ENCODE results near the gene P2RY14. TPM values are rescaled to one million over a fixed set of nuclear protein-coding genes. Genes with fewer than 3 reads are reported as not detected.
"Not testable (repeated sequence)": the region's sequence is repeated elsewhere in the genome, so short reads cannot be mapped to it uniquely, and the experiment has no call there.

P2RY14 gene
- total RNA-seq, 2 experiments from 2014 or later = 0.25 to 0.27 TPM

DNA sequence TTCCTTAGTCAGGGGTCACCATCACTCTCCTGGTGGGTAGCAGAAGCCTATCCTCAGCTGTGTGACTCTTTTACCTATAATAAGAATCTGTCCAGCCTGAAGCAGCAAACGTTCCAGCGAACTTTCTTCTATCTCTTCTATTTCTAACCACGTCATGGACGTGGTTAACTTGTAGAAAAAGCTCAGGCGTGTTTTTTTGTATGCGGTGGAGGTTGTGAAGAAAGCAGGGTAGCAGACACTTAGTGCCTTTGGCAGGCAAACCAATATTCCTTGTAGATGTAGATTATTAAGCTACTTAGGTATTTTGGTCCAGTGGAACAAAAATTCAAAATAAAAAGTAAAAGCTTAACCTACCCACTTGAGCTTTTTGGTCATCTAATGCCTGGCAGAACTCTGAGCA is 43.5 kb downstream of the P2RY14 start:
- H3K27me3 Mint-ChIP-seq = no peaks in the 10 kb centered on the region
- H3K27ac Mint-ChIP-seq = no peak overlapping the region
- no peak overlapping the region for H3K4me3 Mint-ChIP-seq
- H3K9me3 Mint-ChIP-seq = no peaks in the 10 kb centered on the region
- no peaks in the 10 kb centered on the region for H3K36me3 Mint-ChIP-seq (ENCODE audit: low read depth)
- DNase-seq = no peak
- peaks cover 14% of the 10 kb centered on the region for H3K4me1 Mint-ChIP-seq
- ChIA-PET CTCF (interaction anchor here (0.7 to 4.1 kb wide), 2 partner anchors 24 to 45 kb away, joined by 4 to 11 read pairs; partner anchors contain the start of gene P2RY14), POLR2A (no interaction called here)

DNA sequence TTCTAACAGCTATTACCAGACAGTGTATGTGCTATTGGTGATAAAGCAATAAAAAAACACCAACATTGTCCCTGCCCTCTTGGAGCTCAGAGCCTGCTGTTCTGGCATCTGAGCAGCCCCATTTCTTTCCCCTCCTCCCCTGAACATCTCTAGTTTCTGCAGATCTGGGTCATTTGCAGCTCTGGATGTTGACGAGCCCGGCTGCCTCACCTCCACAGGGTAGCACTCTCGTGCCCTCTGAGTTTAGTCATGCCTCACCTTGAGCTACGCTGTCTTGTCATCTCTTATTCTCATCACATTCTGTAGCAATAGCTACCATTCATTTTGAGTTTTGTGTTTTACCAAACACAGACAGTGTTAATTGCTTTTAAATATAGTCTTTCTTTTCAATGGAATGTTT is 45.4 kb downstream of the P2RY14 start:
- POLR2A ChIA-PET = no interaction called here
- H3K4me1 Mint-ChIP-seq = peaks cover 25% of the 10 kb centered on the region
- no peaks in the 10 kb centered on the region for H3K27me3 Mint-ChIP-seq
- CTCF ChIA-PET = interaction anchor here (1.0 to 4.1 kb wide), 2 partner anchors 47 to 95 kb away, joined by 3 to 11 read pairs; partner anchors contain the start of gene P2RY14
- no peak for DNase-seq
- no peak overlapping the region for H3K4me3 Mint-ChIP-seq
- no peaks in the 10 kb centered on the region for H3K9me3 Mint-ChIP-seq
- no peak overlapping the region for H3K27ac Mint-ChIP-seq
- H3K36me3 Mint-ChIP-seq (ENCODE audit: low read depth) = no peaks in the 10 kb centered on the region

DNA sequence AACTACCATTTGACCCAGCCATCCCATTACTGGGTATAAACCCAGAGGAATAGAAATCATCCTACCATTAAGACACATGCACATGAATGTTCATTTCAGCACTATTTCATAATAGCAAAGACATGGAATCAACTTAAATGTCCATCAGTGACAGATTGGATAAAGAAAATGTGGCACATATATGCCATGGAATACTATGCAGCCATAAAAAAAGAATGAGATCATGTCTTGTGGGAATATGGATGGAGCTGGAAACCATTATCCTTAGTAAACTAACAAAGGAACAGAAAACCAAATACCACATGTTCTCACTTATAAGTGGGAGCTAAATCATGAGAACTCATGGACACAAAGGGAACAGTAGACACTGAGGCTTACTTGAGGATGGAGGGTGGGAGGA is 45.9 kb downstream of the P2RY14 start:
- POLR2A ChIA-PET; H3K36me3 Mint-ChIP-seq (ENCODE audit: low read depth); H3K27me3 Mint-ChIP-seq; H3K9me3 Mint-ChIP-seq; H3K27ac Mint-ChIP-seq; H3K4me3 Mint-ChIP-seq; DNase-seq: not testable (repeated sequence)
- CTCF ChIA-PET = interaction anchor here (1.0 to 4.1 kb wide), 2 partner anchors 47 to 96 kb away, joined by 3 to 11 read pairs; partner anchors contain the start of gene P2RY14
- peaks cover 31% of the 10 kb centered on the region for H3K4me1 Mint-ChIP-seq

DNA sequence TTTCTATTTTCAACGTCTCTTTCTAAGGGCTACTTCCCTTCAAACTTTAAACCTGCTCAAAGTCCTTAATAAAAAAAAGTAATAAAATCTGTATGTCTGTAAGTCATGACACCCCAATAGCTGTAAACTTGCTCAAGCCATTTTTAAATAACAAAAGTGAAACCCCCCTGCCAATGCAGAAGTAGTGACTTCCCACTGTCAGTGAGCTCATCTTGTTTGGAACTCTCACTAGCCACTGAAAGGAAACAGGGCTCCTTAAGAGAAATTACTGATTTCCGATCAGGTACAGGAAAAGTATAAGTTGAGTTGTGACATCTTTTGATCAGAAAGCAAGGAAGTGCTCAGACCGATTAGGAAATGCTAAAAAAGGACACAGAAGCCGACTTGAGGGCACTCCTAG is 47.7 kb downstream of the P2RY14 start:
- Mint-ChIP-seq H3K4me3 (no peak overlapping the region), H3K36me3 (ENCODE audit: low read depth) (no peaks in the 10 kb centered on the region), H3K27ac (peak overlapping the region; percentile 9), H3K9me3 (no peaks in the 10 kb centered on the region), H3K4me1 (peaks cover 48% of the 10 kb centered on the region), H3K27me3 (no peaks in the 10 kb centered on the region)
- CTCF ChIA-PET = interaction anchor here (0.6 to 4.1 kb wide), 7 partner anchors 13 to 97 kb away, joined by 3 to 12 read pairs (median 4); partner anchors contain the start of genes GPR171 and P2RY14
- peak; percentile 21 for DNase-seq
- POLR2A ChIA-PET = no interaction called here

DNA sequence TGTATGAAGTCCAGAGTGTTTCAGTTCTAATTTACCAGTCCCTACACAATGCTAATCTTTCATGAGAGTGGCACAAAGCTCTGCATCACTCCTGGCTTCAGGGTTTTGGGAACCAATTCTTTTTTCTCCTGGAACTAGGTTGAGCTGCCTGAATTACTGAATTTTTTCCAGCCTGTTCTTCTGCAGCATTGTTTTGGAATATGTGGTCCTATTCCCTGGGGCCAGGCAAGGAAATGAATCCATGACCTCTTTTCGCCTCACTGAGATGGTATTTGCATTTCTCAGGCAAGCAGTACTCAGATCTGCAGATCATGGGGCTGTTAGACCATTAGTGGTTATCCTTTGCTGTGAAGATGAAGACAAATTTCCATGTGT is 49.7 kb downstream of the P2RY14 start:
- CTCF ChIA-PET = interaction anchor here (0.5 to 5.7 kb wide), 17 partner anchors 10 to 140 kb away, joined by 3 to 55 read pairs (median 4); partner anchors contain the start of gene P2RY14
- POLR2A ChIA-PET = no interaction called here
- no peak for DNase-seq
- Mint-ChIP-seq H3K27ac (peak overlapping the region; percentile 79), H3K4me3 (no peak overlapping the region), H3K27me3 (no peaks in the 10 kb centered on the region), H3K4me1 (peaks cover 59% of the 10 kb centered on the region), H3K36me3 (ENCODE audit: low read depth) (no peaks in the 10 kb centered on the region), H3K9me3 (no peaks in the 10 kb centered on the region)

DNA sequence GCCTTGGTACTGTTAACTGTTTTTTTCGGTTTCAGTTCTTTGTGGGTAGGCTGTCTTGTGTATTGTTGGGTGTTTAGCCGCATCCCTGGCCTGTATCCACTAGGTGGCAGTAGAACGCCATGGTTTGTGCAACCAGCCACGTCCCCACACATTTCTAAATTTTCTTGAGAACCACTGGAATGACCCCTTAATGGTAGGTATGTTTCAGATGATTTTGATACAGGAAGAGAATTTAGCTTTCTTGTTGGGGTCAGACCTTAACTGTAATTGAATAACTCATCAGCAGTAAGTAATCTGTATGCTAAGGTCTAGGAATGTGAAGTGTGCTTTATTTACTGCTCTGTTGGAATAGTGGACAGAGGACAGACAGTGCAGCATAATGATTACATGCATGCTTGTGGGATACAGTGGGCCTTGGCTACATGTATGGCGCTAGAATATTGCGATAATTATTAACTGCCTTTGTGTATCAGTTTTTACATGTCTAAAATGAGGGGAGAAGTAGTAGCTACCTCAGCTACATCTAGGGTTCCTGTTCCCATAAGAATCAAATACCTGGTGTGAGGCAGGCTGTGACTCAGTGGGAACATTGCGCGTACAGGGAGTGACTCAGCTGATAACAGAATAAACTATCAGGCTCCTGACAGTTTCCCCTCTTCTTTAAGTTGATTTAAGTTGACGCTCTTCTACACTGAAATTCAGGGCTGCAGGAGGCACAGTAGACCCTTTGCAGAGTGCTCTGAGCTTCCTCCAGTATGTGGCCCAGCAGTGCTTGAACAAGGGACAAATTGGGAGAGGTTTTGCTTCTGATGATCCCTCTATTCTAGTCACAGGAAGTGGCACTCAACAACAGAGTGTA is 50.3 kb downstream of the P2RY14 start:
- no peaks in the 10 kb centered on the region for H3K9me3 Mint-ChIP-seq
- H3K36me3 Mint-ChIP-seq (ENCODE audit: low read depth) = no peaks in the 10 kb centered on the region
- H3K4me1 Mint-ChIP-seq = peaks cover 59% of the 10 kb centered on the region
- H3K4me3 Mint-ChIP-seq = peak overlapping the region; percentile 2
- peak; percentile 88 for DNase-seq
- H3K27me3 Mint-ChIP-seq = no peaks in the 10 kb centered on the region
- peak overlapping the region; percentile 79 for H3K27ac Mint-ChIP-seq
- ChIA-PET POLR2A (no interaction called here), CTCF (interaction anchor here (0.6 to 5.7 kb wide), 19 partner anchors 8 to 139 kb away, joined by 3 to 55 read pairs (median 4); partner anchors contain the start of gene P2RY14)

DNA sequence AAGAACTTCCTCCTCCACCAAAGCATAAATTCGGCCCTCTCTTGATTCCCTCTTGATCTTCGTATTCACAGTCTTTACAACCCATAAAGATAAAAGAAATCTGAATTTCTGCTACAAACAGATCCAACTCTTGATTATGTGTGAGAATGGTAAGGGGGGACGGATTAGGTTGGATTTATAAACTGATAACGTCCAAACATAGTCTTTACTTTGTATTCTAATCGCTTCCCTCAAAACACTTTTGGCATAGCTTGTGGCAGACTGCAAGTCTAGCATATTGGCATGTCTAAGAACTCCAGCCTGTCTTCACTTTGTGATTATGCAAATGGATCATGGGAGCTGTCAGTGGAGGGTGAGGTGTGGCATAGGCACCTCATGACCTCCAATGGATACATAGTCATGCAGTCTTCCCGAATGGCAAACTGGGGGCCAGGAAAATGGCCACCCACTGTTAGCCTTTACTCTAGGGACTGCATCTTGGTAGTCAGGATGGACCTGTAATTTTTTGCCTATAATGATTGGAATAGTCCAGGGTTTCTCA is 51.0 kb downstream of the P2RY14 start:
- ChIA-PET CTCF (interaction anchor here (0.6 to 5.7 kb wide), 13 partner anchors 8 to 71 kb away, joined by 3 to 55 read pairs (median 5); partner anchors contain the start of gene P2RY14), POLR2A (no interaction called here)
- H3K9me3 Mint-ChIP-seq = peaks cover 6% of the 10 kb centered on the region
- H3K27me3 Mint-ChIP-seq = no peaks in the 10 kb centered on the region
- peaks cover 7% of the 10 kb centered on the region for H3K36me3 Mint-ChIP-seq (ENCODE audit: low read depth)
- peak overlapping the region; percentile 79 for H3K27ac Mint-ChIP-seq
- H3K4me3 Mint-ChIP-seq = peak overlapping the region; percentile 2
- DNase-seq = no peak
- peaks cover 59% of the 10 kb centered on the region for H3K4me1 Mint-ChIP-seq

DNA sequence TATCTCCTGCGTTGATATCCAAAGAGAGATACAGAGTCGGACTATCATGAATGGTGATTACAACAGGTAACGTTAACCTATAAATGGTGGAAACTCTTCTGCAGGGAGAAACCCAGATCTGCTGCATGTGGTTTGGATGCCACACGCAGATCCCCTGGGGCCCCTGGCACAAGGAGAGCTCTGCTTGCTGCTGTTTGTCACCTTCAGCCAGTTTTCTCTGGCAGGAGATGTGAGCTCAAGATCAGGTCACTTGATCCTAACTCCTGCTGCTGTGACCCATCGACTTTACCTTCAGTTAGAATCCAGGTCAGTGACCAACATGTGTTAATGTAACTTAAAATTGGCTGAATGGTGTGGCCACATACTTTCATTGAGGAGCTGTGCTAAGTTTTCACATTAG is 51.5 kb downstream of the P2RY14 start:
- H3K27ac Mint-ChIP-seq = peak overlapping the region; percentile 79
- H3K27me3 Mint-ChIP-seq = no peaks in the 10 kb centered on the region
- H3K36me3 Mint-ChIP-seq (ENCODE audit: low read depth) = peaks cover 12% of the 10 kb centered on the region
- H3K9me3 Mint-ChIP-seq = peaks cover 11% of the 10 kb centered on the region
- H3K4me1 Mint-ChIP-seq = peaks cover 59% of the 10 kb centered on the region
- DNase-seq = no peak
- H3K4me3 Mint-ChIP-seq = no peak overlapping the region
- ChIA-PET POLR2A (no interaction called here), CTCF (interaction anchor here (0.6 to 5.7 kb wide), 11 partner anchors 9 to 71 kb away, joined by 3 to 55 read pairs (median 6); partner anchors contain the start of gene P2RY14)

DNA sequence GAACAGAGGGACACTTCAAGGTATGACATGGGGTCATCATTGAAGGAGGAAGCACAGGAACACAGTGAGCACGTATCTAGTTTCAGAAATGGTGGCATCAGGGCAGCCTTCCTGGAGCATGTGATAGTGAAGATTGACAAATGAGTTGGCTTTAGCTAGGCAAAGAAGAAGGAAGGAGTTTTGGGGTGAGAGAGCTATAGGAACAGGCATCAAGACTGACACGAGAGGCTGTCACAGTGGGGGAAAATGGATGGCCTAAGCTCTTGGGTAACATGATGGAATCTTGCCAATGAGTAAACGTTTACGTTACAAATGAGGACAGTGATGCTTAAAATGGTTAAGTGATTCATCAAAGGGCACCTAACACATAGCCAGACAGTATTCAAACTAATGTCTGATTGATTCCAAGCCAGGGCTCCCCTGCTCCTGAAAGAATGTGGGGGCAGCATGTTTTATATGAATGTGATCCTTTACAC is 52.2 kb downstream of the P2RY14 start:
- POLR2A ChIA-PET = no interaction called here
- H3K4me3 Mint-ChIP-seq = no peak overlapping the region

DNA sequence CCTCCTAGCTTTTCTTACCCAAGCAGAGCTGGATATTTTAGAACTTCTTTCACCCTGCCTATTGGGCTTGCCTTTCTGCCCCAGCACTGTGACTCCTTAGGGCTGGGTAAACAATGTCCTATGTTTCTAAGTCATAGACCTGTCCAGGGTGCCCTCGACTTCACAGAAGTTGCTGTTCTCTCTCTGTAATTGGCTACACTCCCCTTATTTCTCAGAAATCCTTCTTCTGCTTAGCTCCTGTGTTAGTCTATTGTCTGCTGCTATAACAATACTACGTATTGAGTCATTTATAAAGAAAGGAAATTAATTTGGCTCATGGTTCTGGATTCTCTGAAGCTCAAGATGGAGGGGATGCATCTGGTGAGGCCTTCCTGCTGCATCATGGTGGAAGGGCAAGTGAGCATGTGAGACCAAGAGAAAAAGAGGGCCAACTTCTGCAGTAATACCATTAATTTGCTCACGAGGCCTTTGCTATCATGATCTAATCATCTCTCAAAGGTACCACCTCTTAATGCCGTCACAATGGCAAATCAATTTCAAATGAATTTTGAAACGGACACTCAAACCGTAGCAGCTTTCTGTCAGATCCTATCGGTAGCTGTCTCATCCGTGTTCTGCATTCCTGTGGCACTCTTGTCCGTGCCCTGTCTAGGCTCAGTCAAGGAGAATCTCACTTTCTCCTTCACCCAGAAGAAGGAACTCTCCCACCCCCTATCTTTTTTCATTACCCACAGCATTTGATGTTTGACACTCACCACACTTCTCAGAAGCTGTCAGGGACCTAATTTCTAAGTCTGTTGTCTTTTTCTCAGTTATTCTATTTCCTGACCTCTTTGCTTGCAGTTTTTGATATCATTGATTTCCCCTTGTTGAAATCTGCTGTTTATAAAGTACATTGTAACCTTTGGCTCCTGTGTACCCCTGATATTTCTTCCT is 53.0 kb downstream of the P2RY14 start:
- no peak overlapping the region for H3K4me3 Mint-ChIP-seq
- no peaks in the 10 kb centered on the region for H3K27me3 Mint-ChIP-seq
- peak overlapping the region; percentile 6 for H3K27ac Mint-ChIP-seq
- ChIA-PET CTCF (interaction anchor here (1.2 to 5.7 kb wide), 4 partner anchors 9 to 55 kb away, joined by 3 to 55 read pairs (median 8); partner anchors contain the start of gene P2RY14), POLR2A (no interaction called here)
- peaks cover 19% of the 10 kb centered on the region for H3K9me3 Mint-ChIP-seq
- DNase-seq = no peak
- peaks cover 47% of the 10 kb centered on the region for H3K4me1 Mint-ChIP-seq
- peaks cover 23% of the 10 kb centered on the region for H3K36me3 Mint-ChIP-seq (ENCODE audit: low read depth)

More for the DNA sequence above, 52.2 kb downstream of the P2RY14 start:
- no peak for DNase-seq
- Mint-ChIP-seq H3K27ac (peak overlapping the region; percentile 6), H3K36me3 (ENCODE audit: low read depth) (peaks cover 16% of the 10 kb centered on the region), H3K9me3 (peaks cover 12% of the 10 kb centered on the region), H3K27me3 (no peaks in the 10 kb centered on the region), H3K4me1 (peaks cover 55% of the 10 kb centered on the region)
- CTCF ChIA-PET = interaction anchor here (1.1 to 5.7 kb wide), 6 partner anchors 15 to 70 kb away, joined by 3 to 55 read pairs (median 8); partner anchors contain the start of gene P2RY14

DNA sequence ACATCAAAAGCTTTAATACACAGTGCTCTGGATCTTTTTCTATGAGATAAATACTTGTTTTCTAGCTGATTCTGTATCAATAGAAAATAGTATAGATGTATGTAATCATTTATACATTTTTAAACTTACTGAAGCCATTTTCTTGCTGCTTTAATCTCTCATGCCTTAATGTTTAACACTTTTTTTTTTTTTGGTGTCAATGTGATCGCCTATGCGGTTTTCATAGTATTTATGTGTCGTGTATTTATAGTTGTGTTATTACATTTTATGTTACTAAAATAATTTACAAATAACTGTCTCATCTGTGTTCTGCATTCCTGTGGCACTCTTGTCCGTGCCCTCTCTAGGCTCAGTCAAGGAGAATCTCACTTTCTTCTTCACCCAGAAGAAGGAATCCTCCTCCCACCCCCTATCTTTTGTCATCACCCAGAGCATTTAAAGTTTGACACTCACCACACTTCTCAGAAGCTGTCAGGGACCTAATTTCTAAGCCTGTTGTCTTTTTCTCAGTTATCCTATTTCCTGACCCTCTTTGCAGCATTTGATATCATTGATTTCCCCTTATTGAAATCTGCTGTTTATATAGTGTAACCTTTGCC is 54.0 kb downstream of the P2RY14 start:
- Mint-ChIP-seq H3K4me3 (no peak overlapping the region), H3K4me1 (peaks cover 45% of the 10 kb centered on the region), H3K9me3 (peaks cover 23% of the 10 kb centered on the region), H3K27me3 (no peaks in the 10 kb centered on the region), H3K36me3 (ENCODE audit: low read depth) (peaks cover 23% of the 10 kb centered on the region), H3K27ac (no peak overlapping the region)
- DNase-seq = no peak
- POLR2A ChIA-PET = no interaction called here
- CTCF ChIA-PET = interaction anchor here (0.6 to 5.7 kb wide), 6 partner anchors 38 to 92 kb away, joined by 3 to 55 read pairs (median 4); partner anchors contain the start of genes GPR87 and P2RY14

DNA sequence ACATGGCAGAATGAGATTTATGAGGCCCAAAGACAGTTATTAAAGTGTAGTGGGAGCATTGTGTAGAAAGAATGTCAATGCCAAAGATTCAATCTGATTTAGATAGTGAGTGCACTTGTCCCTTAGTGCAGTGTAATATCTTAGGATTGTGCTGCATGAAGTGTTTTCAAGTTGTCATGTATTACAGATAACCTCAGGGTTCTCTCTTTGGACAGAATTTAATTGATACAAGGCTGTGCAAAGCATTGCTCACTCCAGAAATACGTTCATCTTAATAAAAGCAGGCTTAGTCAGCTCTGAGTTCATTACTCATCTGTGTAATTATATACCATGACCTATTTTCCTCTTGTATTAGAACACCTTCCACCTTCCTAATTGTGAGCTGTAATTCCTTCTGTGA is 59.3 kb downstream of the P2RY14 start:
- Mint-ChIP-seq H3K4me3 (no peak overlapping the region), H3K27me3 (no peaks in the 10 kb centered on the region), H3K27ac (no peak overlapping the region), H3K4me1 (no peaks in the 10 kb centered on the region), H3K9me3 (peaks cover 23% of the 10 kb centered on the region), H3K36me3 (ENCODE audit: low read depth) (peaks cover 23% of the 10 kb centered on the region)
- DNase-seq = no peak
- ChIA-PET CTCF (interaction anchor here (1.7 to 2.0 kb wide), 2 partner anchors 18 to 51 kb away, joined by 4 to 5 read pairs; no protein-coding TSS in a partner anchor), POLR2A (no interaction called here)
